Lung (tissue), 12 donors: ENCODE data around the gene HSPA4L. TPM values are rescaled to one million over a fixed set of nuclear protein-coding genes. Genes with fewer than 3 reads are reported as not detected.

Source experiments
- ATAC-seq: fragments of 200-7000 bp; cut with Tn5 transposase; one replicate; pipeline ENCODE4 v1.9.1; 2020; ENCODE audit warnings: moderate number of reproducible peaks; ENCODE audit not compliant: insufficient read depth, low FRiP score
- DNase-seq, 3 donors: peaks; one replicate each; pipeline ENCODE4 v3.0.0-alpha.2; 2013 to 2017
- H3K27ac ChIP-seq, 2 donors: one replicate each; pipeline ENCODE4 v1.5.1; 2013; ENCODE audit warnings: mild to moderate bottlenecking in 2 of 2, moderate library complexity in 2 of 2, control low read depth in 1 of 2, inconsistent platforms in 1 of 2, low read depth in 1 of 2, low read length in 1 of 2
- H3K27me3 ChIP-seq, 3 donors: one replicate each; pipeline ENCODE4 v1.5.1; 2013; ENCODE audit warnings: low read length in 2 of 3; ENCODE audit not compliant: control insufficient read depth in 3 of 3, insufficient read depth in 3 of 3
- H3K36me3 ChIP-seq, 4 donors: one replicate each; pipeline ENCODE4 v1.5.1; 2013; ENCODE audit warnings: low read length in 4 of 4, mild to moderate bottlenecking in 1 of 4, moderate library complexity in 1 of 4; ENCODE audit not compliant: control insufficient read depth in 4 of 4, insufficient read depth in 4 of 4
- H3K4me1 ChIP-seq, 5 donors: one replicate each; pipeline ENCODE4 v1.5.1; 2013; ENCODE audit warnings: low read length in 5 of 5, mild to moderate bottlenecking in 2 of 5, moderate library complexity in 1 of 5; ENCODE audit not compliant: control insufficient read depth in 5 of 5, insufficient read depth in 5 of 5
- H3K4me3 ChIP-seq: one replicate; pipeline ENCODE4 v1.5.1; 2013; ENCODE audit warnings: mild to moderate bottlenecking, control low read depth, moderate library complexity
- H3K9ac ChIP-seq, 2 donors: one replicate each; pipeline ENCODE4 v1.5.1; 2013; ENCODE audit warnings: low read length in 2 of 2, control low read depth in 1 of 2; ENCODE audit not compliant: insufficient read depth in 1 of 2
- H3K9me3 ChIP-seq, 4 donors: one replicate each; pipeline ENCODE4 v1.5.1; 2013; ENCODE audit warnings: low read length in 3 of 4, mild to moderate bottlenecking in 1 of 4, moderate library complexity in 1 of 4; ENCODE audit not compliant: control insufficient read depth in 4 of 4, insufficient read depth in 3 of 4
- WGBS, 2 donors: extraction: QIAGEN DNeasy Blood & Tissue Kit; methylation state at CpG; one replicate each; pipeline ENCODE4 v1.1.7; 2013; 5-methylcytosine and 5-hydroxymethylcytosine counted together
- polyA plus RNA-seq, 2 donors: library from polyadenylated mRNA; stranded (reverse); fragments of 200-250 nt; gene quantifications; one replicate each; pipeline ENCODE4 v1.2.1, GENCODE V29; 2013
- total RNA-seq, 2 donors: library from RNA; depleted of rRNA in 1 of 2; stranded (reverse); fragments of >200 nt in 1 of 2; gene quantifications; one replicate each; pipeline ENCODE4 v1.2.1, GENCODE V29; 2014 to 2021
- TF ChIP-seq, protein P1 (sequence below): IDR thresholded peaks from 2 replicates; pipeline ENCODE4 v1.5.1; 2012; ENCODE audit warnings: mild to moderate bottlenecking; ENCODE audit errors: control extremely low read depth, extremely low read depth
- donor health status: control.
- donor health status: control.
- donor health status: Bipolar disorder and iron deficiency.
- donor health status: healthy.
- donor health status: DM: yes; HTN: yes; CAD: no.

HSPA4L gene
- total and polyA plus RNA-seq, 4 donors = 0.91 to 6.0 (median 3.0) TPM

DNA sequence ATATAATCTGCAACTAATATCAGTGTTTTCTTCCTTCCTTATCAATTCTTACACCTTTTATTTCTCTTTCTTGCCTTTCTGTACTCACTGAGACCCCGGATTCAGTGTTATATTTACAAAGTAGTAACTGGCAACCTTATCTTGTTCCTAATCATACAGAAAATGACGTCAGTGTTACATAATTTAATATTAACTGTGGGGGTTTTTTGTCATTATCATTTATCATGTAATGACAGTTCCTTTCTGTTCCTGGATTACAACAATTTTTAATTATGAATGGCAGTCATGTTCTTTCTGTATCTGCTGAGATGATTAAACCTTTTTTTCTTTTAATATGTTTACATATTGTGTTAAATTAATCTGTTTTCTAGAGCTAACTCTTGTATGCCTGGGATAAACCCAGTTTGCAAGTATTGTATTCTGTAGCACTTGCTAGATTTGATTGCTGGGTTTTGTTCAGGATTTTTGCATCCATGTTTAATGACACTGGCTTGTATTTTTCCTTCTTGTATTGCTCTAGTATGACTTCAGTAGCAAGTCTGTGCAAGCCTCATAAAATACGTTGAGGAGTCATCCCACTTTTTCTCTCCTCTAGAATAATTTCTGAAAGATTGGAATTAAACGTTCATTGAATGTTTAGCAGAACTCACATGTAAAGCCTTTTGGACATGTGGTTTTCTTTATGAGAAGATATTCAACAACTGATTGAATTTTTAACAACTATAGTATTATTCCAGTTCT, 10.4 kb upstream of the HSPA4L start:
- Histone ChIP-seq H3K27ac (no peak overlapping the region), H3K36me3 (no peaks in the 10 kb centered on the region), H3K9me3 (no peaks in the 10 kb centered on the region), H3K9ac (no peak overlapping the region), H3K4me1 (no peaks in the 10 kb centered on the region), H3K4me3 (no peak overlapping the region), H3K27me3 (no peaks in the 10 kb centered on the region)
- 53 to 62% methylated on average over 4 of the region's 4 CpGs for WGBS, 2 donors
- TF ChIP-seq, protein P1, sequence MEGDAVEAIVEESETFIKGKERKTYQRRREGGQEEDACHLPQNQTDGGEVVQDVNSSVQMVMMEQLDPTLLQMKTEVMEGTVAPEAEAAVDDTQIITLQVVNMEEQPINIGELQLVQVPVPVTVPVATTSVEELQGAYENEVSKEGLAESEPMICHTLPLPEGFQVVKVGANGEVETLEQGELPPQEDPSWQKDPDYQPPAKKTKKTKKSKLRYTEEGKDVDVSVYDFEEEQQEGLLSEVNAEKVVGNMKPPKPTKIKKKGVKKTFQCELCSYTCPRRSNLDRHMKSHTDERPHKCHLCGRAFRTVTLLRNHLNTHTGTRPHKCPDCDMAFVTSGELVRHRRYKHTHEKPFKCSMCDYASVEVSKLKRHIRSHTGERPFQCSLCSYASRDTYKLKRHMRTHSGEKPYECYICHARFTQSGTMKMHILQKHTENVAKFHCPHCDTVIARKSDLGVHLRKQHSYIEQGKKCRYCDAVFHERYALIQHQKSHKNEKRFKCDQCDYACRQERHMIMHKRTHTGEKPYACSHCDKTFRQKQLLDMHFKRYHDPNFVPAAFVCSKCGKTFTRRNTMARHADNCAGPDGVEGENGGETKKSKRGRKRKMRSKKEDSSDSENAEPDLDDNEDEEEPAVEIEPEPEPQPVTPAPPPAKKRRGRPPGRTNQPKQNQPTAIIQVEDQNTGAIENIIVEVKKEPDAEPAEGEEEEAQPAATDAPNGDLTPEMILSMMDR = no peak
- ATAC-seq (no peak), DNase-seq (no peak)

DNA sequence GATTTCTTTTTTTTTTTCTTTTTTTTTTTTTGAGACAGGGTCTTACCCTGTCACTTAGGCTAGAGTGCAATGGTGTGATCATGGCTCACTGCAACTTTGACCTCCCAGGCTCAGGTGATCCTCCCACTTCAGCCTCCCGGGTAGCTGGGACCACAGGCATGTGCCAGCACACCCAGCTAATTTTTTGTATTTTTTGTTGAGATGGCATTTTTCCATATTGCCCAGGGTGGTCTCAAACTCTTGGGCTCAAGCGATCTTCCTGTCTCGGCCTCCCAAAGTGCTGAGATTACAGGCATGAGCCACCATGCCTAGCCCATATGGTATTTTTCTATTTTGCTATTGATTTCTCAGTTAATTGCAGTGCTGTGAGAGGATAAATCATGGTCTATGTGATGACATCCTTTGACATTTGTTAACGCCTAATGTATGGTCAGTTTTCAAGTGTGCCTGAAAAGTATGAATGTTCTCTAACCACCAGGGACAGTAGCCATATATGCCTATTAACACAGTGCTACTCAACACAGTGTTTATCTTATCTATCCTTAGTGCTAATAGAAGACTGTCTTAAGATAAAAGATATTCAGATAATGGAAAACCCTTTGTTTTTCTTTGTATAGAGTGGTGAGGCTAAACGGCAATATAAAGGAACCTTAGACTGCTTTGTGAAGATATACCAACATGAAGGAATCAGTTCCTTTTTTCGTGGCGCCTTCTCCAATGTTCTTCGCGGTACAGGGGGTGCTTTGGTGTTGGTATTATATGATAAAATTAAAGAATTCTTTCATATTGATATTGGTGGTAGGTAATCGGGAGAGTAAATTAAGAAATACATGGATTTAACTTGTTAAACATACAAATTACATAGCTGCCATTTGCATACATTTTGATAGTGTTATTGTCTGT, 9.1 kb upstream of the HSPA4L start:
- ATAC-seq (no peak), DNase-seq (no peak)
- Histone ChIP-seq H3K9ac (no peak overlapping the region), H3K36me3 (no peaks in the 10 kb centered on the region), H3K27ac (no peak overlapping the region), H3K9me3 (no peaks in the 10 kb centered on the region), H3K4me1 (no peaks in the 10 kb centered on the region), H3K27me3 (no peaks in the 10 kb centered on the region), H3K4me3 (no peak overlapping the region)
- TF ChIP-seq, protein P1 = no peak
- WGBS, 2 donors = 91 to 94% methylated on average over 10 of the region's 10 CpGs

DNA sequence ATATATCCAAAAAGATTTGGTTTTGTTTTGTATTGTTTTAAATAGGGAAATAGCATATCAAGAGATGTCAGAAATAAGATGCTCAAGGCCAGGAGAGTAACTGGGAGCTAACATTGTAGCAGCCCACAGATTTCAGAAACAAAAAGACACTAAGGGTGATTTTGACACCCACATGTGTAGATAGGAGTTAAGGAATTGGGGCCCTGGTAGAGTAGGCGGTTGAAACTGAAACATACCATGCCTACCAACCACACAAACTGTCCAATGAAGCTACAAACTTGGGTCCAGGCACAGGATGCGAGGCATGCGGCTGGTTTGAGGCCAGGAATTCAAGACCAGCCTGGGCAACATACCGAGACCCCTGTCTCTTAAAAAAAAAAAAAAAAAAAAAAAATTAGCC, 6.3 kb upstream of the HSPA4L start:
- 94 to 98% methylated on average over 4 of the region's 4 CpGs for WGBS, 2 donors
- TF ChIP-seq, protein P1 = no peak
- Histone ChIP-seq H3K9ac (no peak overlapping the region), H3K27me3 (no peaks in the 10 kb centered on the region), H3K4me3 (no peak overlapping the region), H3K4me1 (no peaks in the 10 kb centered on the region), H3K27ac (no peak overlapping the region), H3K36me3 (no peaks in the 10 kb centered on the region), H3K9me3 (no peaks in the 10 kb centered on the region)
- ATAC-seq (no peak), DNase-seq (no peak)
